Activated CD4-positive, alpha-beta memory T cell treated with anti-CD3 and anti-CD28 coated beads, Interleukin-2, amount 10 ng/mL, durations not matched to agents 7 days and 5 days (primary cell): ENCODE measurements around the gene MTARC2. TPM values are rescaled to one million over a fixed set of nuclear protein-coding genes. Genes with fewer than 3 reads are reported as not detected.
"Not testable (repeated sequence)": the region's sequence is repeated elsewhere in the genome, so short reads cannot be mapped to it uniquely, and the experiment has no call there.

Experiments used
- CTCF ChIA-PET: fragments of 350-600 bp; sonication (Branson Sonifier 250); formaldehyde crosslinking; loops from one replicate; lab custom pipeline; 2021; ENCODE audit warnings: antibody characterized with exemption, inconsistent platforms; lab: Charles Lee
- POLR2A ChIA-PET: fragments of 350-600 bp; sonication (Branson Sonifier 250); formaldehyde crosslinking; loops from one replicate; lab custom pipeline; 2021; ENCODE audit warnings: antibody characterized with exemption; lab: Charles Lee
- DNase-seq: peaks from one replicate; pipeline ENCODE4 v3.0.0-alpha.2; 2020
- H3K27ac Mint-ChIP-seq: one replicate; pipeline ENCODE4 v1.8.0; 2021; ENCODE audit warnings: mild to moderate bottlenecking, mixed read lengths
- H3K27me3 Mint-ChIP-seq: one replicate; pipeline ENCODE4 v1.8.0; 2021; ENCODE audit warnings: mixed read lengths
- H3K36me3 Mint-ChIP-seq: one replicate; pipeline ENCODE4 v1.8.0; 2021; ENCODE audit warnings: low read depth, mixed read lengths
- H3K4me1 Mint-ChIP-seq: one replicate; pipeline ENCODE4 v1.8.0; 2021; ENCODE audit warnings: mixed read lengths
- H3K4me3 Mint-ChIP-seq: one replicate; pipeline ENCODE4 v1.8.0; 2021; ENCODE audit warnings: mild to moderate bottlenecking, mixed read lengths
- H3K9me3 Mint-ChIP-seq: one replicate; pipeline ENCODE4 v1.8.0; 2021; ENCODE audit warnings: mixed read lengths
- total RNA-seq, 2 experiments: library from RNA; stranded (reverse); gene quantifications; one replicate each; pipeline ENCODE4 v1.2.3, GENCODE V29; 2021

MTARC2 gene
- total RNA-seq, 2 experiments from 2014 or later, result not detected

GRCh38 chr1:220710333-220710732, 37.8 kb upstream of the MTARC2 start:
- Mint-ChIP-seq H3K27me3 (peaks cover 1% of the 10 kb centered on the region), H3K27ac (no peak overlapping the region), H3K4me1 (peaks cover 5% of the 10 kb centered on the region), H3K9me3 (no peaks in the 10 kb centered on the region), H3K36me3 (no peaks in the 10 kb centered on the region), H3K4me3 (no peak overlapping the region)
- ChIA-PET POLR2A (no interaction called here), CTCF (interaction anchor here (0.7 kb wide), 1 partner anchor 721 kb away, joined by 6 read pairs; no protein-coding TSS in a partner anchor)
- no peak for DNase-seq

GRCh38 chr1:220711056-220711809, 36.9 kb upstream of the MTARC2 start:
- DNase-seq, result no peak
- no peak overlapping the region for H3K4me3 Mint-ChIP-seq
- no peak overlapping the region for H3K27ac Mint-ChIP-seq
- no peaks in the 10 kb centered on the region for H3K36me3 Mint-ChIP-seq
- ChIA-PET POLR2A (no interaction called here), CTCF (no interaction called here)
- peaks cover 1% of the 10 kb centered on the region for H3K27me3 Mint-ChIP-seq
- no peaks in the 10 kb centered on the region for H3K9me3 Mint-ChIP-seq
- H3K4me1 Mint-ChIP-seq, result peaks cover 5% of the 10 kb centered on the region

GRCh38 chr1:220715986-220716385, 32.1 kb upstream of the MTARC2 start:
- DNase-seq, H3K27ac Mint-ChIP-seq, POLR2A ChIA-PET, H3K4me1 Mint-ChIP-seq, H3K4me3 Mint-ChIP-seq, H3K9me3 Mint-ChIP-seq, CTCF ChIA-PET, H3K27me3 Mint-ChIP-seq, H3K36me3 Mint-ChIP-seq: not testable (repeated sequence)

GRCh38 chr1:220717800-220718640, 30.1 kb upstream of the MTARC2 start:
- H3K9me3 Mint-ChIP-seq, result no peaks in the 10 kb centered on the region
- no peaks in the 10 kb centered on the region for H3K36me3 Mint-ChIP-seq
- POLR2A ChIA-PET, result no interaction called here
- no peaks in the 10 kb centered on the region for H3K4me1 Mint-ChIP-seq
- CTCF ChIA-PET, result interaction anchor here (2.0 kb wide), 1 partner anchor 15 kb away, joined by 7 read pairs; no protein-coding TSS in a partner anchor
- H3K4me3 Mint-ChIP-seq, result no peak overlapping the region
- H3K27me3 Mint-ChIP-seq, result peaks cover 11% of the 10 kb centered on the region
- DNase-seq, result no peak
- no peak overlapping the region for H3K27ac Mint-ChIP-seq

- H3K27me3 Mint-ChIP-seq, result peaks cover 15% of the 10 kb centered on the region
- CTCF ChIA-PET, result interaction anchor here (1.1 to 1.3 kb wide), 2 partner anchors 12 to 40 kb away, joined by 3 to 4 read pairs; no protein-coding TSS in a partner anchor
- H3K9me3 Mint-ChIP-seq, H3K4me3 Mint-ChIP-seq, DNase-seq, H3K36me3 Mint-ChIP-seq, POLR2A ChIA-PET, H3K27ac Mint-ChIP-seq, H3K4me1 Mint-ChIP-seq: not testable (repeated sequence)
Observed at GRCh38 chr1:220721266-220721665, 26.9 kb upstream of the MTARC2 start.

GRCh38 chr1:220726634-220727033, 21.5 kb upstream of the MTARC2 start:
- Mint-ChIP-seq H3K4me1 (no peaks in the 10 kb centered on the region), H3K9me3 (no peaks in the 10 kb centered on the region), H3K4me3 (no peak overlapping the region), H3K27me3 (peaks cover 7% of the 10 kb centered on the region), H3K27ac (no peak overlapping the region), H3K36me3 (no peaks in the 10 kb centered on the region)
- ChIA-PET CTCF (no interaction called here), POLR2A (no interaction called here)
- DNase-seq, result no peak

GRCh38 chr1:220727519-220727918, 20.6 kb upstream of the MTARC2 start:
- POLR2A ChIA-PET, result no interaction called here
- no peak overlapping the region for H3K27ac Mint-ChIP-seq
- H3K4me3 Mint-ChIP-seq, result no peak overlapping the region
- no peaks in the 10 kb centered on the region for H3K9me3 Mint-ChIP-seq
- peaks cover 7% of the 10 kb centered on the region for H3K27me3 Mint-ChIP-seq
- peaks cover 9% of the 10 kb centered on the region for H3K4me1 Mint-ChIP-seq
- no peaks in the 10 kb centered on the region for H3K36me3 Mint-ChIP-seq
- CTCF ChIA-PET, result no interaction called here
- DNase-seq, result no peak

GRCh38 chr1:220730486-220730885, 17.6 kb upstream of the MTARC2 start:
- no peak for DNase-seq
- no peak overlapping the region for H3K27ac Mint-ChIP-seq
- CTCF ChIA-PET, result interaction anchor here (0.9 kb wide), 1 partner anchor 17 kb away, joined by 3 read pairs; no protein-coding TSS in a partner anchor

GRCh38 chr1:220732137-220732536, 16.0 kb upstream of the MTARC2 start:
- H3K27ac Mint-ChIP-seq, result peak overlapping the region; percentile 6
- no peaks in the 10 kb centered on the region for H3K9me3 Mint-ChIP-seq
- no peaks in the 10 kb centered on the region for H3K36me3 Mint-ChIP-seq
- ChIA-PET CTCF (no interaction called here), POLR2A (no interaction called here)
- peaks cover 3% of the 10 kb centered on the region for H3K27me3 Mint-ChIP-seq
- DNase-seq, result no peak
- no peak overlapping the region for H3K4me3 Mint-ChIP-seq
- peaks cover 20% of the 10 kb centered on the region for H3K4me1 Mint-ChIP-seq

More at GRCh38 chr1:220730486-220730885, 17.6 kb upstream of the MTARC2 start:
- Mint-ChIP-seq H3K4me1 (peaks cover 20% of the 10 kb centered on the region), H3K27me3 (peaks cover 7% of the 10 kb centered on the region), H3K9me3 (no peaks in the 10 kb centered on the region), H3K4me3 (no peak overlapping the region), H3K36me3 (no peaks in the 10 kb centered on the region)
- POLR2A ChIA-PET, result no interaction called here

GRCh38 chr1:220732621-220733020, 15.5 kb upstream of the MTARC2 start:
- Mint-ChIP-seq H3K36me3 (no peaks in the 10 kb centered on the region), H3K4me3 (no peak overlapping the region), H3K4me1 (peaks cover 20% of the 10 kb centered on the region), H3K27ac (no peak overlapping the region), H3K9me3 (no peaks in the 10 kb centered on the region), H3K27me3 (peaks cover 6% of the 10 kb centered on the region)
- POLR2A ChIA-PET, result interaction anchor here (0.6 to 1.3 kb wide), 2 partner anchors 51 to 53 kb away, joined by 3 read pairs; no protein-coding TSS in a partner anchor
- CTCF ChIA-PET, result interaction anchor here (0.5 to 3.8 kb wide), 28 partner anchors 9 to 762 kb away, joined by 3 to 43 read pairs (median 6); partner anchors contain the start of genes C1orf115 and MTARC2
- DNase-seq, result no peak

- Mint-ChIP-seq H3K9me3 (no peaks in the 10 kb centered on the region), H3K27ac (no peak overlapping the region)
- POLR2A ChIA-PET, result interaction anchor here (0.6 to 1.3 kb wide), 2 partner anchors 52 to 53 kb away, joined by 3 read pairs; no protein-coding TSS in a partner anchor
Observed at GRCh38 chr1:220733086-220733601, 15.0 kb upstream of the MTARC2 start.

GRCh38 chr1:220734571-220735326, 13.4 kb upstream of the MTARC2 start:
- POLR2A ChIA-PET, result no interaction called here
- H3K27me3 Mint-ChIP-seq, result peaks cover 10% of the 10 kb centered on the region

More at GRCh38 chr1:220733086-220733601, 15.0 kb upstream of the MTARC2 start:
- no peaks in the 10 kb centered on the region for H3K36me3 Mint-ChIP-seq
- no peak overlapping the region for H3K4me3 Mint-ChIP-seq
- CTCF ChIA-PET, result interaction anchor here (0.5 to 3.8 kb wide), 42 partner anchors 9 to 763 kb away, joined by 3 to 43 read pairs (median 4); partner anchors contain the start of genes C1orf115, MTARC2 and RAB3GAP2
- peak; percentile 82 for DNase-seq
- H3K27me3 Mint-ChIP-seq, result peaks cover 6% of the 10 kb centered on the region
- H3K4me1 Mint-ChIP-seq, result peaks cover 20% of the 10 kb centered on the region

More at GRCh38 chr1:220734571-220735326, 13.4 kb upstream of the MTARC2 start:
- H3K9me3 Mint-ChIP-seq, result no peaks in the 10 kb centered on the region
- no peak overlapping the region for H3K27ac Mint-ChIP-seq
- H3K4me3 Mint-ChIP-seq, result no peak overlapping the region
- DNase-seq, result no peak
- CTCF ChIA-PET, result interaction anchor here (0.6 to 3.8 kb wide), 10 partner anchors 9 to 547 kb away, joined by 3 to 43 read pairs (median 16); partner anchors contain the start of genes C1orf115 and MTARC2
- H3K4me1 Mint-ChIP-seq, result peaks cover 20% of the 10 kb centered on the region
- H3K36me3 Mint-ChIP-seq, result no peaks in the 10 kb centered on the region
